NCI-H345 (cell line): ENCODE measurements around the gene DACT2.

Source experiments
- DNase-seq: peaks from one replicate; lab custom pipeline; 2025; lab: John Stamatoyannopoulos, UW

DACT2 gene

DNA sequence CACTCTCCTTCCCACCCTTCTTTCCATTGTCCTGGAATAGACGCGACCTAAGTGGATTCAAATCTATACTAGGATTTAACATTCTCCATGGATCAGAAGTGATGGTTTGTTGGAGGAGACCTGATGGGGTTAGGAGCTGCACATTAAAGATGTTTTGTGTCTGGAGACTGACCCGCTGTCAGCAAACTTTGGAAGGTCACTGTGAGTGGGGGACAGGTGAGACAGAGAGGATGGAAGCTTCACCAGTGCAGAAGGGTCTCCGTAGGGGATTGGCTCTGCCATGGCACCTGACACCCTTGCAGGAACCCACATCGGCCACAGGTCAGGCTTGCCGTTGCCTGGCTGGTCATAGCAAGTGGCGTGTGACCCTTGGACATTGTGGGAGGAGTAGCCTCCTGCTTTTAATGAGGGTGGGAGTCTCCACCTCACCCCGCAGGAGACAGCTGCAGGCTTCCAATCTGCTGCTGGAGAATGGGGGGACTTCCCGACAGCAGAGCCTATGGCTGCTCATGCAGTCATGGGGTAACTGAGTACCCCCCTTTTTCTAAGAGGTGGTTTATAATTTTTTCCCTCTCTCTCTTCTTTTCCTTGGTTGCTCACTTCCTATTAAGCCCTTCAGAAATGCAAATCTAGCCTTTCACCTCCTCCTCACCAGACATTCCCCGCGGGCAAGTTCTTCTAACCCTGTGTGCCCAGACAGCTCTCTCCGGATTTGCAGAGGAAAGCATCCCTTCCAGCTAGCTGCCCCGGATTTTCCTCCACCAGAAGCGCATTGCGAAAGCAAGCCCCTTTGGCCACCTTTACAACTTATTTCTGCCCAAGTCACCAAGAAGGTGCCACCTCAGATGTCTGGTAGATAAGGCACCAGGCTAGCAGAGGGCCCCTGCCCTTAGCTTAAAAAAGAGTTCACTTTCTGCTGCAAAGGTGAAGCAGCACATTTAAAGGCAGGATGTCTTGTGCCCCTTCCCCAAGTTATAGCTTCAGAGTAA lies 53.5 kb downstream of the DACT2 start:
- DNase-seq: no peak

- no peak for DNase-seq
These were observed 54.2 kb downstream of the DACT2 start for GRCh38 chr6:168265394-168265793.

DNA sequence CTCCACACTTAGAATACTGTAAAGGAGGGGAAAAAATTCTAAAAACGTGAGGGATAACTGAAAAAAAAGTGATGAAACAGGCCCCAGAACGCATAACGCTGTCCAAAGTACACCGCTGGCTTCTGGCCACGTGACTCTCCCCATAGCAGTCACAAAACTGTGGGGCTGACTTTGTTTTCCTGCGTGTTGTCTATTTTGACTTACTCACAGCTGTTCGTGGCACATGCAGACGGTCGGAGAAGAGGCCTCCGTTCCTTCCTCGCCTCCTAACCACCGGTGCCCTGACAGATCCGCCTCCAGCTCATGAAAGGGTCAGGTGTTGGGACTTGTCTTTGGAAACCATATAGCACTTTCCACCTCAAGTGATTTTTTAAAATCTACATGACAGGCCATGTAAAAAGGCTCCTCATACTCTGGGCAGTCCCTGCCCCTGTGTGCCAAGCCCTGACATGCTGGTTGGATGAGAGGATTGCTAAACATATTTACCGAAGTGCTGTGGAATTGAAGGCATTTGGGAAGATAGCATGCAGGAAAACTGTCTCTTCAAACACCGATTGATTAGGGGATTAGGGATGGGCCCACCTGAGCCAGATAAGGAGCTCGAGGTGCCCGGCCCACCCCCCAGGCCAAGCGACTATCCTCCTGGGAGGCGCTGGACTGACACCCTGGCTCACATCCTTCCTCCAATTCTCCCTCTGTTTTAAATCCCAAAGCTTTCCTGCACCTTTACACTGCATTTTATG lies 54.8 kb downstream of the DACT2 start:
- no peak for DNase-seq

GRCh38 chr6:168263351-168263905 lies 56.1 kb downstream of the DACT2 start:
- DNase-seq: no peak

DNA sequence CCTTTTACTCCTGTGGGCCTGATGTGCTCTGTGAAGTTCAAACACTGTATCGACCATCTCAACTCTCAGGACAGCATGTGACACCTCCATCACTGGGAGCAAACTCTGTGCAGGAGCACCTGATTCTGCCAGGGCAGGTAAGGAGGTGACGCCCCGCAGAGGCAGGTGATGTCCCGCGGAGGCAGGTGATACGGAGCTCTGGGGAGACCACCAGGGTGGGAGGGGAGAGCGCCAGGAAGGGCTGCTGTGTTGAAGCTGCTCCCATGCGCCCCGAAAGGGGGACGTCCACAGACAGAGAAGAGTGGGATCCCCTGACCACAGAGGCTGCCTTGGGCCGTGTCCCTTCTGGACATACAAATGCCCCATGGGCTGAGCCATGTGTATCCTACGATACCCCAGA lies 58.3 kb downstream of the DACT2 start:
- DNase-seq: no peak

DNA sequence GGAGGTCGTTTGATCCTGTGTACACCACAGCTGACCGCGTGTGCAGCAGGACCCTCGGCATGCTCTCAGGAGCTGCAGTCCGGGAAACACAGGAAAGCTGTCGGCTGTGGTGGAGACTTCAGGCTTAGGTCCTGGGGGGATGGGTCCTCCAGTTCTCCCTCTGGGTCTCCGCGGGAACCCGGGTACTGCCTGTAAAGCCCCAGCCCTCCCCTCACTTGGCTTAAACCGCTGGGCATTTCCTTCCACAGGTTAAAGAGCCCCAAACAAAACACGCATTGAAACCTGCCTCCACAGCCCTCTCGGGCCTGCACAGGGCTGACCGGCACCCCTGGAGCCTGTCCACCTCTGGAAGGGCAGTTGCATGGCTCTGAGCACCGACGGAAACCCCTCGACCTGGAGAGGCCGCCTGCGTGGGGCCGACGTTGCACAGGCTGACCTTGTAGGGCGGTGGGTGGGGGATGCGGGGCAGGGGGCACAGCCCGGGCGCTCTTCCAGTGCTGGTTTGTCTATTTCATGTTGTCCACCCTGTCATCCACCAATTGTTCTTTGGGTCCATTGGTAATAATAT lies 59.1 kb downstream of the DACT2 start:
- DNase-seq: no peak

- DNase-seq: no peak
These were observed 60.8 kb downstream of the DACT2 start for GRCh38 chr6:168258795-168259194.

GRCh38 chr6:168256940-168257339 lies 62.6 kb downstream of the DACT2 start:
- no peak for DNase-seq
